ENCODE data around the gene MRPS18C.
A peak's percentile ranks its signal among the peaks of the same experiment; 100 is the strongest.

Gene MRPS18C

GRCh38 chr4:83473966-83474365 is 18.1 kb downstream of the MRPS18C start (continued):
- TF ChIP-seq ZNF501 (tag by site-specific recombination; IDR thresholded peaks at IDR 0.05) (peak; percentile 56; the same call in 1 of the 2 replicates), ZNF830 (tag by site-specific recombination; IDR thresholded peaks at IDR 0.05; ENCODE audit: low read depth) (no peak), OVOL3 (tag by site-specific recombination; IDR thresholded peaks at IDR 0.05) (no peak), REST (tag by site-specific recombination; IDR thresholded peaks at IDR 0.05) (peak; percentile 78), SP2 (tag by site-specific recombination; IDR thresholded peaks at IDR 0.05) (no peak), ZNF214 (tag by site-specific recombination; IDR thresholded peaks at IDR 0.05; ENCODE audit: borderline replicate concordance) (no peak), ZNF664 (tag by site-specific recombination; IDR thresholded peaks at IDR 0.05) (peak; percentile 73; the same call in 1 of the 2 replicates), ZNF610 (tag by site-specific recombination; IDR thresholded peaks at IDR 0.05; ENCODE audit: borderline replicate concordance) (no peak), ZNF26 (tag by site-specific recombination; IDR thresholded peaks at IDR 0.05) (no peak), ZBTB21 (tag by site-specific recombination; IDR thresholded peaks at IDR 0.05) (0 out of 2 replicates have a peak, but pooled peaks have one; percentile 14), ZNF112 (tag by site-specific recombination; IDR thresholded peaks at IDR 0.05) (no peak), ZNF571 (tag by site-specific recombination; IDR thresholded peaks at IDR 0.05) (no peak), ZBTB8A (tag by site-specific recombination; IDR thresholded peaks at IDR 0.05) (peak; percentile 84), ZSCAN23 (tag by site-specific recombination; IDR thresholded peaks at IDR 0.05) (no peak), ZFP37 (tag by site-specific recombination; IDR thresholded peaks at IDR 0.05) (peak; percentile 79), ZNF169 (tag by site-specific recombination; IDR thresholded peaks at IDR 0.05) (no peak), ZNF692 (tag by site-specific recombination; IDR thresholded peaks at IDR 0.05) (no peak), RBAK (tag by site-specific recombination; IDR thresholded peaks at IDR 0.05) (no peak), ZNF768 (tag by site-specific recombination; IDR thresholded peaks at IDR 0.05) (no peak)
- TF ChIP-seq, protein P1, sequence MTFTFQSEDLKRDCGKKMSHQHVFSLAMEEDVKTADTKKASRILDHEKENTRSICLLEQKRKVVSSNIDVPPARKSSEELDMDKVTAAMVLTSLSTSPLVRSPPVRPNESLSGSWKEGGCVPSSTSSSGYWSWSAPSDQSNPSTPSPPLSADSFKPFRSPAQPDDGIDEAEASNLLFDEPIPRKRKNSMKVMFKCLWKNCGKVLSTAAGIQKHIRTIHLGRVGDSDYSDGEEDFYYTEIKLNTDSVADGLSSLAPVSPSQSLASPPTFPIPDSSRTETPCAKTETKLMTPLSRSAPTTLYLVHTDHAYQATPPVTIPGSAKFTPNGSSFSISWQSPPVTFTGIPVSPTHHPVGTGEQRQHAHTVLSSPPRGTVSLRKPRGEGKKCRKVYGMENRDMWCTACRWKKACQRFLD (tag by site-specific recombination; IDR thresholded peaks at IDR 0.05), result no peak
- TF ChIP-seq, protein P2, sequence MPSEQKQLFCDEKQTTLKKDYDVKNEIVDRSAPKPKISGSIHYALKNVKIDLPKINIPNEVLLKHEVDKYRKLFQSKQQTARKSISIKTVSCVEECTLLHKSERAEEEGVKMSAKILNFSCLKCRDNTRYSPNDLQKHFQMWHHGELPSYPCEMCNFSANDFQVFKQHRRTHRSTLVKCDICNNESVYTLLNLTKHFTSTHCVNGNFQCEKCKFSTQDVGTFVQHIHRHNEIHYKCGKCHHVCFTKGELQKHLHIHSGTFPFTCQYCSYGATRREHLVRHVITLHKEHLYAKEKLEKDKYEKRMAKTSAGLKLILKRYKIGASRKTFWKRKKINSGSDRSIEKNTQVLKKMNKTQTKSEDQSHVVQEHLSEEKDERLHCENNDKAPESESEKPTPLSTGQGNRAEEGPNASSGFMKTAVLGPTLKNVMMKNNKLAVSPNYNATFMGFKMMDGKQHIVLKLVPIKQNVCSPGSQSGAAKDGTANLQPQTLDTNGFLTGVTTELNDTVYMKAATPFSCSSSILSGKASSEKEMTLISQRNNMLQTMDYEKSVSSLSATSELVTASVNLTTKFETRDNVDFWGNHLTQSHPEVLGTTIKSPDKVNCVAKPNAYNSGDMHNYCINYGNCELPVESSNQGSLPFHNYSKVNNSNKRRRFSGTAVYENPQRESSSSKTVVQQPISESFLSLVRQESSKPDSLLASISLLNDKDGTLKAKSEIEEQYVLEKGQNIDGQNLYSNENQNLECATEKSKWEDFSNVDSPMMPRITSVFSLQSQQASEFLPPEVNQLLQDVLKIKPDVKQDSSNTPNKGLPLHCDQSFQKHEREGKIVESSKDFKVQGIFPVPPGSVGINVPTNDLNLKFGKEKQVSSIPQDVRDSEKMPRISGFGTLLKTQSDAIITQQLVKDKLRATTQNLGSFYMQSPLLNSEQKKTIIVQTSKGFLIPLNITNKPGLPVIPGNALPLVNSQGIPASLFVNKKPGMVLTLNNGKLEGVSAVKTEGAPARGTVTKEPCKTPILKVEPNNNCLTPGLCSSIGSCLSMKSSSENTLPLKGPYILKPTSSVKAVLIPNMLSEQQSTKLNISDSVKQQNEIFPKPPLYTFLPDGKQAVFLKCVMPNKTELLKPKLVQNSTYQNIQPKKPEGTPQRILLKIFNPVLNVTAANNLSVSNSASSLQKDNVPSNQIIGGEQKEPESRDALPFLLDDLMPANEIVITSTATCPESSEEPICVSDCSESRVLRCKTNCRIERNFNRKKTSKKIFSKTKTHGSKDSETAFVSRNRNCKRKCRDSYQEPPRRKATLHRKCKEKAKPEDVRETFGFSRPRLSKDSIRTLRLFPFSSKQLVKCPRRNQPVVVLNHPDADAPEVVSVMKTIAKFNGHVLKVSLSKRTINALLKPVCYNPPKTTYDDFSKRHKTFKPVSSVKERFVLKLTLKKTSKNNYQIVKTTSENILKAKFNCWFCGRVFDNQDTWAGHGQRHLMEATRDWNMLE (tag by site-specific recombination; conservative IDR thresholded peaks at IDR 0.05; ENCODE audit: low read depth), result peak; percentile 92
- TF ChIP-seq, protein P3, sequence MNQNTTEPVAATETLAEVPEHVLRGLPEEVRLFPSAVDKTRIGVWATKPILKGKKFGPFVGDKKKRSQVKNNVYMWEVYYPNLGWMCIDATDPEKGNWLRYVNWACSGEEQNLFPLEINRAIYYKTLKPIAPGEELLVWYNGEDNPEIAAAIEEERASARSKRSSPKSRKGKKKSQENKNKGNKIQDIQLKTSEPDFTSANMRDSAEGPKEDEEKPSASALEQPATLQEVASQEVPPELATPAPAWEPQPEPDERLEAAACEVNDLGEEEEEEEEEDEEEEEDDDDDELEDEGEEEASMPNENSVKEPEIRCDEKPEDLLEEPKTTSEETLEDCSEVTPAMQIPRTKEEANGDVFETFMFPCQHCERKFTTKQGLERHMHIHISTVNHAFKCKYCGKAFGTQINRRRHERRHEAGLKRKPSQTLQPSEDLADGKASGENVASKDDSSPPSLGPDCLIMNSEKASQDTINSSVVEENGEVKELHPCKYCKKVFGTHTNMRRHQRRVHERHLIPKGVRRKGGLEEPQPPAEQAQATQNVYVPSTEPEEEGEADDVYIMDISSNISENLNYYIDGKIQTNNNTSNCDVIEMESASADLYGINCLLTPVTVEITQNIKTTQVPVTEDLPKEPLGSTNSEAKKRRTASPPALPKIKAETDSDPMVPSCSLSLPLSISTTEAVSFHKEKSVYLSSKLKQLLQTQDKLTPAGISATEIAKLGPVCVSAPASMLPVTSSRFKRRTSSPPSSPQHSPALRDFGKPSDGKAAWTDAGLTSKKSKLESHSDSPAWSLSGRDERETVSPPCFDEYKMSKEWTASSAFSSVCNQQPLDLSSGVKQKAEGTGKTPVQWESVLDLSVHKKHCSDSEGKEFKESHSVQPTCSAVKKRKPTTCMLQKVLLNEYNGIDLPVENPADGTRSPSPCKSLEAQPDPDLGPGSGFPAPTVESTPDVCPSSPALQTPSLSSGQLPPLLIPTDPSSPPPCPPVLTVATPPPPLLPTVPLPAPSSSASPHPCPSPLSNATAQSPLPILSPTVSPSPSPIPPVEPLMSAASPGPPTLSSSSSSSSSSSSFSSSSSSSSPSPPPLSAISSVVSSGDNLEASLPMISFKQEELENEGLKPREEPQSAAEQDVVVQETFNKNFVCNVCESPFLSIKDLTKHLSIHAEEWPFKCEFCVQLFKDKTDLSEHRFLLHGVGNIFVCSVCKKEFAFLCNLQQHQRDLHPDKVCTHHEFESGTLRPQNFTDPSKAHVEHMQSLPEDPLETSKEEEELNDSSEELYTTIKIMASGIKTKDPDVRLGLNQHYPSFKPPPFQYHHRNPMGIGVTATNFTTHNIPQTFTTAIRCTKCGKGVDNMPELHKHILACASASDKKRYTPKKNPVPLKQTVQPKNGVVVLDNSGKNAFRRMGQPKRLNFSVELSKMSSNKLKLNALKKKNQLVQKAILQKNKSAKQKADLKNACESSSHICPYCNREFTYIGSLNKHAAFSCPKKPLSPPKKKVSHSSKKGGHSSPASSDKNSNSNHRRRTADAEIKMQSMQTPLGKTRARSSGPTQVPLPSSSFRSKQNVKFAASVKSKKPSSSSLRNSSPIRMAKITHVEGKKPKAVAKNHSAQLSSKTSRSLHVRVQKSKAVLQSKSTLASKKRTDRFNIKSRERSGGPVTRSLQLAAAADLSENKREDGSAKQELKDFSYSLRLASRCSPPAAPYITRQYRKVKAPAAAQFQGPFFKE (tag by site-specific recombination; IDR thresholded peaks at IDR 0.05; ENCODE audit: borderline replicate concordance), result no peak
